RWPE2 (cell line): ENCODE results near the gene UVSSA.
A peak's percentile ranks its signal among the peaks of the same experiment; 100 is the strongest.

Experiments
- ATAC-seq: fragments of 200-7000 bp; cut with Tn5 transposase; 3 replicates; pipeline ENCODE4 v1.9.1; 2021; ENCODE audit warnings: low read depth
- DNase-seq: peaks from one replicate; pipeline ENCODE4 v3.0.0-alpha.2; 2020; ENCODE audit warnings: low spot score
- H3K27ac ChIP-seq: fragments of 450-650 bp; 2 replicates; pipeline ENCODE4 v1.5.1; 2017; ENCODE audit warnings: mild to moderate bottlenecking; ENCODE audit not compliant: poor library complexity, severe bottlenecking
- H3K27me3 ChIP-seq: fragments of 250-450 bp; sonication (Bioruptor Pico); 2 replicates; pipeline ENCODE4 v1.5.1; 2021; ENCODE audit warnings: mild to moderate bottlenecking, moderate library complexity; ENCODE audit not compliant: insufficient read depth, poor library complexity, severe bottlenecking
- H3K36me3 ChIP-seq: fragments of 250-450 bp; sonication (Bioruptor Pico); 2 replicates; pipeline ENCODE4 v1.5.1; 2020; ENCODE audit warnings: low read depth, mild to moderate bottlenecking, moderate library complexity
- H3K4me1 ChIP-seq: fragments of 250-450 bp; sonication (Bioruptor Pico); 2 replicates; pipeline ENCODE4 v1.5.1; 2021; ENCODE audit warnings: mild to moderate bottlenecking, moderate library complexity; ENCODE audit not compliant: insufficient read depth, poor library complexity, severe bottlenecking
- H3K4me3 ChIP-seq: fragments of 250-450 bp; sonication (Bioruptor Pico); 2 replicates; pipeline ENCODE4 v1.5.1; 2021; ENCODE audit warnings: mild to moderate bottlenecking, moderate library complexity; ENCODE audit not compliant: severe bottlenecking
- H3K9me3 ChIP-seq: fragments of 250-450 bp; sonication (Bioruptor Pico); 2 replicates; pipeline ENCODE4 v1.5.1; 2021; ENCODE audit warnings: mild to moderate bottlenecking, moderate library complexity; ENCODE audit not compliant: severe bottlenecking
- TF ChIP-seq, protein P1 (sequence below): fragments of 450-650 bp; IDR thresholded peaks from one replicate; pipeline ENCODE4 v1.5.1; 2017; ENCODE audit warnings: mild to moderate bottlenecking, moderate library complexity; ENCODE audit not compliant: poor library complexity, severe bottlenecking

UVSSA gene

DNA sequence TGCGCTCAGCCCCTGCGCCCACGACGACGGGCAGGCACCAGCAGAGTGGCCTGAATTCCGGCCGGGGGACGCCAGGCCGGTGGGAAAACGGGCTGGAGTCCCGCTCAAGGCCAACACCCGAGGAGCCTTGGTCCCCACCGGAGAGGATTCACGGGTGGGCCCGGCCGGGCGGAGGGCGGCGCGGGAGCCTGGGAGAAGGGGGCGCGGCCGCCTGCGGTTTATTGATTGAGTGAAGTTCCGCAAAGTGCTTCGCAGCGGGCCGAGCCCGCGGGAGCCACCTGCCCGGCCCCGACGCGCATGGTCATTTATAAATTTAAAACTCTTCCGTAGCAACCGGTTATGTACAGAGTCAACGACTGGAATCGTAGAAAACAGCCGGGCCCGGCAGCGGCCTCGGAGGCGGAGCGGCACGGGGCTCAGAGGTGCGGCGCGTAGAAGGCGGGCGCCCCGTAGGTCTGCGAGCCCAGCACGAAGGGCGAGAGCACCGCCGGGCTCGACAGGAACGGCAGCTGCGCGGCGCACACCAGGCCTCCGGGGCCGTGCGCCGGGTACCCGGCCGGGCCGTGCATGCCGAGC lies 55.6 kb downstream of the UVSSA start:
- Histone ChIP-seq H3K36me3 (no peaks in the 10 kb centered on the region), H3K4me3 (no peak overlapping the region), H3K9me3 (peaks cover 2% of the 10 kb centered on the region), H3K27me3 (peaks cover 72% of the 10 kb centered on the region), H3K4me1 (no peaks in the 10 kb centered on the region), H3K27ac (no peak overlapping the region)
- peak; percentile 44 for DNase-seq
- ATAC-seq, result no peak
- TF ChIP-seq, protein P1, sequence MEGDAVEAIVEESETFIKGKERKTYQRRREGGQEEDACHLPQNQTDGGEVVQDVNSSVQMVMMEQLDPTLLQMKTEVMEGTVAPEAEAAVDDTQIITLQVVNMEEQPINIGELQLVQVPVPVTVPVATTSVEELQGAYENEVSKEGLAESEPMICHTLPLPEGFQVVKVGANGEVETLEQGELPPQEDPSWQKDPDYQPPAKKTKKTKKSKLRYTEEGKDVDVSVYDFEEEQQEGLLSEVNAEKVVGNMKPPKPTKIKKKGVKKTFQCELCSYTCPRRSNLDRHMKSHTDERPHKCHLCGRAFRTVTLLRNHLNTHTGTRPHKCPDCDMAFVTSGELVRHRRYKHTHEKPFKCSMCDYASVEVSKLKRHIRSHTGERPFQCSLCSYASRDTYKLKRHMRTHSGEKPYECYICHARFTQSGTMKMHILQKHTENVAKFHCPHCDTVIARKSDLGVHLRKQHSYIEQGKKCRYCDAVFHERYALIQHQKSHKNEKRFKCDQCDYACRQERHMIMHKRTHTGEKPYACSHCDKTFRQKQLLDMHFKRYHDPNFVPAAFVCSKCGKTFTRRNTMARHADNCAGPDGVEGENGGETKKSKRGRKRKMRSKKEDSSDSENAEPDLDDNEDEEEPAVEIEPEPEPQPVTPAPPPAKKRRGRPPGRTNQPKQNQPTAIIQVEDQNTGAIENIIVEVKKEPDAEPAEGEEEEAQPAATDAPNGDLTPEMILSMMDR, result no peak

DNA sequence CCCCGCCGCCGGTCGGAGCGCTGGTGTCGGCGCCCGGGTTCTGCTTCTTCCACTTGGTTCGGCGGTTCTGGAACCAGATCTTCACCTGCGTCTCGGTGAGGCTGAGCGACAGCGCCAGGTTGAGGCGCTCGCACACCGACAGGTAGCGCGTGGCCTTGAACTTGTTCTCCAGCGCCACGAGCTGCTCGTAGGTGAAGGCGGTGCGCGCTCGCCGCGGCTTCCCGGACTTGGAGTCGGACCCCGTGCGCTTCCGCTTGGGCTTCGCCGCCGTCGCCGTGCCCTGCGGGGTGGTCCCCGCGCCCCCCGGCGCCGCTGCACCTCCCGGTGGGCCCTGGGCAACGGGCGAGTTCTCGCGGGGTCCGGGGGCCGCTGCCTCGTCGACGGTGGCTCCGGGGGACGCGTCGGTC lies 56.2 kb downstream of the UVSSA start:
- no peak for ATAC-seq
- no peak overlapping the region for H3K4me3 ChIP-seq
- no peaks in the 10 kb centered on the region for H3K4me1 ChIP-seq
- H3K9me3 ChIP-seq, result peaks cover 2% of the 10 kb centered on the region
- peaks cover 76% of the 10 kb centered on the region for H3K27me3 ChIP-seq
- TF ChIP-seq, protein P1, result no peak
- DNase-seq, result peak; percentile 54
- H3K27ac ChIP-seq, result no peak overlapping the region
- H3K36me3 ChIP-seq, result no peaks in the 10 kb centered on the region

DNA sequence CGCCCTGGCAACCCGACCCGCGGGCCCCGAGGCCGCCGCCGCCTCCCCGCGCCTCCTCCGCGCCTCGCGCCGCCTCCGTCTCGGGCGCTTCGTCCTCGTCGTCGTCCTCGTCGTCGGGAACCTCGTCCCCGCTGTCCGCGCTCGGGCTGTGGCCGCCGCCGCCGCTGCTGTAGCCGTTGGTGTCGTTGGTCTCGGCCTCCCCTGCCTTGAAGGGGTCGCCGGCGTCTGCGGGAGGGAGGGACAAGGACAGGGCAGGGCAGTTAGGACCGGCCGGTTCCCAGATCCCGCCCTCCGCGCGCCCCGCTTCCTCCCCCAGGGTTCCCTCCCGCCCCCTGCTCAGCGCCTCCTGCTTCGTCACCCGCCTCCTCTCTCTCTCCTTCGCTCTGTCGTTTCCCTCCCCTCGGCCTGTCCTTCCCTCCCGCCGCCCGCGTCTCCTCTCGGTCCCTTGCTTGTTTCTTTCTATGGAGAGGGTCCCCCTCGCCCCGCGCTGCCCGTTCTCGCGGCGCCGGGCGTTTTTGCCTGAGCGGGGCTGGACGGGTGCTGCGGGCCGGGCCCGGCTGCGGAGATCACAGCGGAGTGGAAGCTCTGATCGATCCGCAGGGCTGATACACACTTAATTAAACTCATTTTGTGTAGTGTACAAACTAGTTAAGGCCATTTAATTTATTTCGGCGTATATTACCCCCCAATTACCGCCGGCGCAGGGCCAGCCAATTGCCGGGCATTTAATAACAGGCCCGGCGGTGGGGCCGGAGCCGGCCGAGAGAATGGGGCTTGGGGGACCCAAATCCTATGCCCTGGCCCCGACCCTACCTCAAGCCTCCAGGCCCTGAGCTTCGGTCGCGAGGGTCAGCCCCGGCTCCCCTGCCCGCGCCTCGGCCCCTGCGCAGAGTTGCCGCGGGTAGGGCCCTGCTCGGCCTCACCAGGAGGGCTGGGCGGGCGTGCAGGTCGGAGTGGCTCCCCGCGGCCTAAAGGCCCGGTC lies 56.9 kb downstream of the UVSSA start:
- no peaks in the 10 kb centered on the region for H3K36me3 ChIP-seq
- no peak overlapping the region for H3K4me3 ChIP-seq
- TF ChIP-seq, protein P1, result no peak
- H3K27ac ChIP-seq, result no peak overlapping the region
- peaks cover 83% of the 10 kb centered on the region for H3K27me3 ChIP-seq
- no peak for ATAC-seq
- DNase-seq, result peak; percentile 47
- H3K4me1 ChIP-seq, result no peaks in the 10 kb centered on the region
- H3K9me3 ChIP-seq, result no peaks in the 10 kb centered on the region

DNA sequence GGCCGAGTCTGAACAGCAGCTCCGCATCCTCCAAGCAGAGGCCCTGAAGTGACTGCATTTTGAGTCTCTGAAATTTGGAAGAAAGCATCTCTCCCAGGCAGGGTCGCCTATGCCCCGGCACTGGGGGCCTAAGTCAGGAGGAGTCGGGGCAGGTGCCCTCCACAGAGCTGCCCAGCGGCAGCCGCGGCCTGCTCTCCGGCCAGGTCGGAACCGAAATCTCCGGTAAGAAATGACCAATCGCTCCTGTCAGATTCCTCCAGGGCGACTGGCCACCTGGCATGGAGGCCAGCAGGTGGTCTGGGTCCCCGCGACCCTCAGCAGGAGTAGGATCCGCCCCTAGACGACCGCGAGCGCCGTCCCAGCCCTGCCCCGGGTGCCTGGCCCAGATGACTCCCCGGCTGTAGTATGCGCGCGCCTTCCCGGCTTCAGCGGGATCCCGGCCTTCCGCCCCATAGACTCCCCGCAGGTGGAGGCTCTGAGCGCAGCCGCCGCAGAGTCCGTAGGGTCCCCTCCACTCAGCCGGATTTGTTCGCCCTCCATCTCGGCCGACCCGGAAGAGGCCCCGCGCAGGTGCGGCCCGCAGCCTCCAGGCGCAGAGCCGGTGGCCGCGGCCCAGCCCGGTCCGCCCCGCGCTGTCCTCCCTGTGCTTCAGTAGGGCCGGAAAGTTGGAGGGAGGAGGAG lies 57.7 kb downstream of the UVSSA start:
- H3K4me3 ChIP-seq, result no peak overlapping the region
- no peaks in the 10 kb centered on the region for H3K36me3 ChIP-seq
- no peak overlapping the region for H3K27ac ChIP-seq
- ATAC-seq (no peak), DNase-seq (peak; percentile 39)
- no peaks in the 10 kb centered on the region for H3K9me3 ChIP-seq
- H3K4me1 ChIP-seq, result no peaks in the 10 kb centered on the region
- TF ChIP-seq, protein P1, result no peak
- peaks cover 89% of the 10 kb centered on the region for H3K27me3 ChIP-seq
